COLO829 (cell line): ENCODE results near the gene CACNA1I.

Source experiments
- DNase-seq: peaks from one replicate; pipeline ENCODE4 v3.0.0; 2012; ENCODE audit warnings: low spot score

The CACNA1I gene

GRCh38 chr22:39651053-39651996 is 80.8 kb downstream of the CACNA1I start:
- DNase-seq: no peak

- no peak for DNase-seq
Observed at GRCh38 chr22:39652990-39653786, 82.6 kb downstream of the CACNA1I start.

GRCh38 chr22:39653787-39654077 is 83.2 kb downstream of the CACNA1I start:
- no peak for DNase-seq

GRCh38 chr22:39654131-39654926 is 83.8 kb downstream of the CACNA1I start:
- no peak for DNase-seq

- no peak for DNase-seq
Observed at GRCh38 chr22:39655004-39655579, 84.5 kb downstream of the CACNA1I start.

- no peak for DNase-seq
Observed at GRCh38 chr22:39655831-39656230, 85.3 kb downstream of the CACNA1I start.

GRCh38 chr22:39656495-39657490 is 86.2 kb downstream of the CACNA1I start:
- peak; percentile 48 for DNase-seq

- DNase-seq: no peak
Observed at GRCh38 chr22:39658367-39658766, 87.8 kb downstream of the CACNA1I start.

GRCh38 chr22:39658806-39659463 is 88.4 kb downstream of the CACNA1I start:
- DNase-seq: no peak

GRCh38 chr22:39661501-39661841 is 90.9 kb downstream of the CACNA1I start:
- no peak for DNase-seq

- DNase-seq: no peak
Observed at GRCh38 chr22:39661842-39662685, 91.5 kb downstream of the CACNA1I start.

GRCh38 chr22:39662686-39663052 is 92.1 kb downstream of the CACNA1I start:
- DNase-seq: no peak

- DNase-seq: no peak
Observed at GRCh38 chr22:39663751-39664150, 93.2 kb downstream of the CACNA1I start.

GRCh38 chr22:39664485-39665200 is 94.1 kb downstream of the CACNA1I start:
- peak; percentile 35 for DNase-seq

- no peak for DNase-seq
Observed at GRCh38 chr22:39665229-39665628, 94.7 kb downstream of the CACNA1I start.

GRCh38 chr22:39665661-39666431 is 95.3 kb downstream of the CACNA1I start:
- DNase-seq: no peak

GRCh38 chr22:39666495-39666894 is 95.9 kb downstream of the CACNA1I start:
- no peak for DNase-seq

GRCh38 chr22:39666926-39667325 is 96.4 kb downstream of the CACNA1I start:
- DNase-seq: no peak
